GM18858 (cell line): ENCODE data around the gene KCTD10.
"Not testable (repeated sequence)": the region's sequence is repeated elsewhere in the genome, so short reads cannot be mapped to it uniquely, and the experiment has no call there.

Experiments
- ATAC-seq: cut with Tn5 transposase; IDR thresholded peaks from one replicate; pipeline ENCODE4 v1.9.1; 2021; ENCODE audit not compliant: unreplicated experiment

The KCTD10 gene

DNA sequence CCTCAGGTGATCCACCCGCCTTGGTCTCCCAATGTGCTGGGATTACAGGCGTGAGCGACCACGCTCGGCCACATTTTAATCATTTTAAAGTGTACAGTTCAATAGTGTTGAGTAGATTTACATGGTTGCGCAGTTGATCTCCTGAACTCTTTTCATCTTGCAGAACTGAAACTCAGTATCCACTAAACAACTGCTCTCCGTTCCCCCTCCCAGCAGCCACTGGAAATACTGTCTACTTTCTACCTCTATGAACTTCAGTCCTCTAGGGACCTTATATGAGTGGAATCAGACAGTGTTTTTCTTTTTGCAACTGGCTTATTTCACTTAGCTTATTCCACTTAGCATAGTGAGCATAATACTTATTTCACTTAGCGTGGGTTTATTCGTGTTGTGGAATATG, 53.7 kb downstream of the KCTD10 start:
- no peak for ATAC-seq

- ATAC-seq, result no peak
These were observed 54.8 kb downstream of the KCTD10 start for GRCh38 chr12:109422251-109422650.

DNA sequence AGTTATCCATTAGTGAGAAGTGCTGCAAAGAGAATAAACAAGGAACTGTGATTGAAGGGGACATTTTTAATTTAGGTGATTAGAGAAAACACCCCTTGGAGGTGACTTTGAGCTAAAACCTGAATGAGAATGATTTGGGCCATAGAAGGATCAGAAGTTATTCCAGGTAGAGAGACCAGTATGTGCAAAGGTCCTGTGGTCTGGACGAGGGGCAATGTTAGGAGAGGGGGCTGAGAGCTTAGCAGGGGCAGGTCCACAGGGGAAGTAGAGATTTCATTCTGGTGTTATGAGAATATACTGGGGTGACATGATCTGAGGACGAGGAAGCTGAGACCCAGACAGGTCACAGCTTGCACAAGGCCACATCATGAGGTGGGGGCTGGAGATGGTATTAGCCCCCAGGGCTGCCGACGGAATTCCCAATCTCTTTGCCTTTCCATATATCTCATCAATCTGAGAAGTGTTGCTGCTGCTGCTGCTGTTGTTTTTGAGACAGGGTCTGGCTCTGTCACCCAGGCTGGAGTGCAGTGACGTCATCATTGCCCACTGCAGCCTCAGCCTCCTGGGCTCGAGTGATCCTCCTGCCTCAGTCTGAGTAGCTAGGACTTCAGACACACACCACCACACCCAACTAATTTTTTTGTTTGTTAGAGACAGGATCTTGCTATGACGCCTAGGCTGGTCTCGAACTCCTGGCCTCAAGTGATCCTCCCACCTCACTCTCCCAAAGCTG, 55.6 kb downstream of the KCTD10 start:
- ATAC-seq, result no peak

- no peak for ATAC-seq
These were observed 58.1 kb downstream of the KCTD10 start for GRCh38 chr12:109418848-109419480.

DNA sequence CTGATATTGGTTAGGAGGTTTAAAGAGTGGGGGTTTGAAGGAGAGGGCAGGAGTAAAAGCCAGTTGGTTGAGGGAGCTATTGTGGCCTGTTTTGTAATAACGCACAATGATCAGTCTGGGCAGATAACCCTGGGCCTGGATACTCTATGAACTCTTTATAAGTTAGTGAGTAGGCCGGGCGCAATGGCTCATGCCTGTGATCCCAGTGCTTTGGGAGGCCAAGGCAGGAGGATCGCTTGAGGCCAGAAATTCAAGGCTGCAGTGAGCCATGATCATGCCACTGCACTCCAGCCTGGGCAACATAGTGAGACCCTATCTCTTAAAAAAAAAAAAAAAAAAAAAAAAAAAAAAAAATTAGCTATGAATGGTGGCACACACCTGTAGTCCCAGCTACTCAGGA, 71.0 kb downstream of the KCTD10 start:
- ATAC-seq, result not testable (repeated sequence)

DNA sequence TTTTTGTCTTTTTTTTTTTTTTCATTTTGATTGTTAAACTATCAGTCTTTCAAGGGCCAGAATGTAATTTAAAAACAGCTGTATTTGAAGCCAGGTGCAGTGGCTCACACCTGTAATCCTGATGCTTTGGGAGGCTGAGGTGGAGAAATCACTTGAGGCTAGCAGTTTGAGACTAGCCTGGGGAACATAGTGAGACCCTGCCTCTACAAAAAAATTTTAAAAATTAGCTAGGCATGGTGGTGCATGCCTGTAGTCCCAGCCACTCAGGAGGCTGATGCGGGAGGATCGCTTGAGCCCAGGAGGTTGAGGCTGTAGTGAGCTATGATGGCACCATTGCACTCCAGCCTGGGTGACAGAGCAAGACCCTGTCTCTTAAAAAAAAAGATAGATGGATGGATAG, 72.3 kb downstream of the KCTD10 start:
- ATAC-seq, result not testable (repeated sequence)
